Naive thymus-derived CD4-positive, alpha-beta T cell (primary cell): ENCODE measurements around the gene NR3C2. TPM values are rescaled to one million over a fixed set of nuclear protein-coding genes. Genes with fewer than 3 reads are reported as not detected.
A peak's percentile ranks its signal among the peaks of the same experiment; 100 is the strongest.
"Not testable (repeated sequence)": the region's sequence is repeated elsewhere in the genome, so short reads cannot be mapped to it uniquely, and the experiment has no call there.

Experiments
- ATAC-seq: fragments of 150-1000 bp; cut with Tn5 transposase; 2 replicates; pipeline ENCODE4 v1.10.0; 2021; ENCODE audit warnings: mild to moderate bottlenecking, moderate library complexity
- CTCF ChIA-PET: fragments of 350-600 bp; sonication (Branson Sonifier 250); formaldehyde crosslinking; loops from one replicate; lab custom pipeline; 2021; ENCODE audit warnings: antibody characterized with exemption; lab: Charles Lee
- POLR2A ChIA-PET: fragments of 350-600 bp; sonication (Branson Sonifier 250); formaldehyde crosslinking; loops from one replicate; lab custom pipeline; 2021; ENCODE audit warnings: antibody characterized with exemption, inconsistent platforms; lab: Charles Lee
- DNase-seq, 9 donors: peaks; one replicate each; pipeline versions ENCODE4 v3.0.0 to v3.0.0-alpha.2; 2020 to 2022; ENCODE audit warnings: mixed read lengths in 1 of 9
- H3K27ac ChIP-seq: one replicate; pipeline ENCODE4 v1.7.0; 2013; ENCODE audit warnings: mild to moderate bottlenecking, low read depth, low read length, moderate library complexity
- H3K27me3 ChIP-seq, 2 donors: one replicate each; pipeline ENCODE4 v1.7.0; 2013; ENCODE audit warnings: low read length in 2 of 2, mild to moderate bottlenecking in 2 of 2, moderate library complexity in 2 of 2; ENCODE audit not compliant: control insufficient read depth in 2 of 2, insufficient read depth in 2 of 2
- H3K36me3 ChIP-seq, 3 experiments: 1 replicate in 2 of 3; 2 replicates in 1 of 3; pipeline ENCODE4 v1.7.0; 2013; ENCODE audit warnings: low read length in 3 of 3, mild to moderate bottlenecking in 3 of 3, moderate library complexity in 1 of 3; ENCODE audit not compliant: insufficient read depth in 3 of 3, control insufficient read depth in 2 of 3
- H3K4me1 ChIP-seq, 2 donors: one replicate each; pipeline ENCODE4 v1.7.0; 2013; ENCODE audit warnings: low read length in 2 of 2, mild to moderate bottlenecking in 2 of 2, moderate library complexity in 1 of 2; ENCODE audit not compliant: control insufficient read depth in 2 of 2, insufficient read depth in 2 of 2
- H3K4me3 ChIP-seq: 2 replicates; pipeline ENCODE4 v1.7.0; 2013; ENCODE audit warnings: mild to moderate bottlenecking, low read length
- H3K9me3 ChIP-seq, 3 experiments: 1 replicate in 2 of 3; 2 replicates in 1 of 3; pipeline ENCODE4 v1.7.0; 2013; ENCODE audit warnings: low read length in 3 of 3; ENCODE audit not compliant: control insufficient read depth in 2 of 3
- H3K27ac Mint-ChIP-seq, 9 donors: one replicate each; pipeline ENCODE4 v1.8.0; 2020 to 2022; ENCODE audit warnings: mixed read lengths in 9 of 9, mild to moderate bottlenecking in 8 of 9, moderate library complexity in 5 of 9, inconsistent platforms in 2 of 9
- H3K27me3 Mint-ChIP-seq, 5 donors: one replicate each; pipeline ENCODE4 v1.8.0; 2021 to 2022; ENCODE audit warnings: mixed read lengths in 5 of 5, mild to moderate bottlenecking in 1 of 5
- H3K36me3 Mint-ChIP-seq, 5 donors: one replicate each; pipeline ENCODE4 v1.8.0; 2020 to 2022; ENCODE audit warnings: mixed read lengths in 5 of 5, mild to moderate bottlenecking in 3 of 5, inconsistent platforms in 1 of 5
- H3K4me1 Mint-ChIP-seq, 7 donors: one replicate each; pipeline ENCODE4 v1.8.0; 2020 to 2022; ENCODE audit warnings: mixed read lengths in 7 of 7, mild to moderate bottlenecking in 3 of 7, inconsistent platforms in 1 of 7
- H3K4me3 Mint-ChIP-seq, 10 donors: one replicate each; pipeline ENCODE4 v1.8.0; 2020 to 2022; ENCODE audit warnings: mild to moderate bottlenecking in 10 of 10, mixed read lengths in 10 of 10, moderate library complexity in 6 of 10, inconsistent platforms in 2 of 10
- H3K9me3 Mint-ChIP-seq, 11 donors: one replicate each; pipeline ENCODE4 v1.8.0; 2020 to 2022; ENCODE audit warnings: mixed read lengths in 11 of 11, mild to moderate bottlenecking in 4 of 11, inconsistent platforms in 1 of 11, moderate library complexity in 1 of 11
- intact Hi-C, 2 donors: fragments of 100-400 bp; cut with micrococcal nuclease; formaldehyde crosslinking; loops; one replicate each; pipeline ENCODE4 v1.15.1; 2023
- polyA plus RNA-seq, 2 donors: library from polyadenylated mRNA; unstranded; fragments of 300-500 nt; fragmentation: Illumina TruSeq; gene quantifications; one replicate each; pipeline ENCODE4 v1.2.3, GENCODE V29; 2021
- total RNA-seq, 6 experiments: library from RNA in 5 of 6; stranded (reverse) in 5 of 6; gene quantifications; 1 replicate in 5 of 6; 2 replicates in 1 of 6; pipeline ENCODE4 v1.2.3 and lab custom pipeline; 2021 to 2026

The NR3C2 gene
- total and polyA plus RNA-seq, 7 experiments from 2014 or later: 2.2 to 55.2 (median 38.6) TPM

DNA sequence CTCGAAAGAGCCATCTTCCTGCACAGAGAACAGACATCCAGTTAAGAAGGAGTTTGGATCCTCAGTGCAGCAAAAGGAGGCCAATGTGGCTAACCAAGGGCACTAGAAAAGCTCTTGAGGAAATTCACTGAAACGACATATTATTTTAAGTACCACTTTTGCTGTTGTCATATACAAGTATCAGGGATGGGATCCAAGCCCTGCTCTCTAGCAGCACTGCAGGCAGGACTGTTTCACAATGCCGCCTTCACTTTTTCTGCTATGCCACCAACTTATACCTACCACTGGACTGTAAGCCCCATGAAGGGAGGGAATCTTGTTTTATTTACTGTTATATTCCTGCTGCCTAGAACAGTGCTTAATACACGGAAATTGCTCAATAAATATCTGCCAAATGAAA lies 299.0 kb downstream of the NR3C2 start:
- Histone ChIP-seq H3K27me3 (no peaks in the 10 kb centered on the region), H3K36me3 (peaks cover 0 to 26% (median 0%) of the 10 kb centered on the region in 3 experiments), H3K4me1 (no peaks in the 10 kb centered on the region), H3K27ac (no peak overlapping the region), H3K9me3 (no peaks in the 10 kb centered on the region), H3K4me3 (no peak overlapping the region)
- ChIA-PET POLR2A (no interaction called here), CTCF (no interaction called here)
- intact Hi-C loops: no loop called here
- H3K4me1 Mint-ChIP-seq: peaks cover 0 to 9% (median 0%) of the 10 kb centered on the region in 7 donors
- DNase-seq: no peak
- H3K9me3 Mint-ChIP-seq: no peaks in the 10 kb centered on the region
- no peaks in the 10 kb centered on the region for H3K27me3 Mint-ChIP-seq
- H3K36me3 Mint-ChIP-seq: peaks cover 0 to 78% (median 63%) of the 10 kb centered on the region in 5 donors
- no peak for ATAC-seq
- H3K27ac Mint-ChIP-seq: peak overlapping the region in 1 of 9 donors; percentile 37
- H3K4me3 Mint-ChIP-seq: peak overlapping the region in 1 of 10 donors; percentile 10

DNA sequence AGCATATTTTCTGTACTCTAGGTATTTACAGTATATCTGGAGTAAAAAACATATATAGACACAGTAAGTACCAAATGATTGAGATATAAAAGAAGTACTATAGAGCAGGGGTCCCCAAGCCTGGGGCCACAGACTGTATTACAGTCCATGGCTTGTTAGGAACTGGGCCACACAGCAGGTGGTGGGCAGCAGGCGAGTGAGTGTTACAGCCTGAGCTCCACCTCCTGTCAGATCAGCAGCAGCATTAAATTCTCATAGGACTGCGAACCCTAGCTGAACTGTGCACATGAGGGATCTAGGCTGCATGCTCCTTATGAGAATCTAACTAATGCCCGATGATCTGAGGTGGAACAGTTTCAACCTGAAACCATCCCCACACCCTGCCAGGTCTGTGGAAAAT lies 300.7 kb downstream of the NR3C2 start:
- CTCF ChIA-PET: no interaction called here
- no peak for ATAC-seq
- no peak overlapping the region for H3K4me3 ChIP-seq
- H3K9me3 ChIP-seq: no peaks in the 10 kb centered on the region
- Mint-ChIP-seq H3K27me3 (no peaks in the 10 kb centered on the region), H3K36me3 (peaks cover 0 to 76% (median 64%) of the 10 kb centered on the region in 5 donors), H3K9me3 (peaks cover 0 to 1% (median 0%) of the 10 kb centered on the region in 11 donors), H3K4me3 (no peak overlapping the region), H3K4me1 (peaks cover 0 to 9% (median 0%) of the 10 kb centered on the region in 7 donors), H3K27ac (peak overlapping the region in 2 of 9 donors; percentile 50 to 59)
- no peaks in the 10 kb centered on the region for H3K27me3 ChIP-seq
- intact Hi-C loops: no loop called here
- no peak overlapping the region for H3K27ac ChIP-seq
- no peaks in the 10 kb centered on the region for H3K4me1 ChIP-seq
- POLR2A ChIA-PET: interaction anchor here (0.7 kb wide), 1 partner anchor 45 kb away, joined by 3 read pairs; no protein-coding TSS in a partner anchor
- peaks cover 0 to 26% (median 0%) of the 10 kb centered on the region in 3 experiments for H3K36me3 ChIP-seq
- no peak for DNase-seq

DNA sequence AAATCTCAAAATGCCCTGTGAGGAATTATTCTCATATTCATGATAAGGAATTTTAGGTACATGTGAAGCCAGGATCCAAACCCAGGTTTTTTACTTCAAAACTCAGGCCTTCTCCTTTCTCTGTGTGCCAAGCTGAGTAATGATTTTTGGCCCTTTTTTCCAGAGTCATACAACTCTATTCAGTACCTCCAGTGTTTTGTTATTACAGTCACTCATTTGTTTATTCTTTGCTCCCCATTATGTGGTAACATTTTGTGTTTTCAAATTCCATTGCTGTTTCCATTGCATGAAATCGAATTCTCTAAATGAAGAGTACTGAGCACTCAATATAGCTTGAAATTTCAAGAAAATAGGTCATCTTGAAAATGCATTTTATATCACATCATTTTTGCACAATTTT lies 315.4 kb downstream of the NR3C2 start:
- H3K27ac ChIP-seq: no peak overlapping the region
- ChIA-PET POLR2A (no interaction called here), CTCF (no interaction called here)
- H3K9me3 Mint-ChIP-seq: peaks cover 6 to 49% (median 23%) of the 10 kb centered on the region in 11 donors
- no peaks in the 10 kb centered on the region for H3K27me3 ChIP-seq
- H3K27me3 Mint-ChIP-seq: no peaks in the 10 kb centered on the region
- no peak for DNase-seq
- H3K4me1 ChIP-seq: no peaks in the 10 kb centered on the region
- H3K36me3 ChIP-seq: no peaks in the 10 kb centered on the region
- H3K4me3 ChIP-seq: no peak overlapping the region
- H3K4me3 Mint-ChIP-seq: no peak overlapping the region
- peaks cover 0 to 82% (median 76%) of the 10 kb centered on the region in 5 donors for H3K36me3 Mint-ChIP-seq
- intact Hi-C loops: no loop called here
- H3K9me3 ChIP-seq: peaks cover 0 to 9% (median 0%) of the 10 kb centered on the region in 3 experiments
- H3K27ac Mint-ChIP-seq: no peak overlapping the region
- no peak for ATAC-seq
- peaks cover 0 to 16% (median 6%) of the 10 kb centered on the region in 7 donors for H3K4me1 Mint-ChIP-seq

DNA sequence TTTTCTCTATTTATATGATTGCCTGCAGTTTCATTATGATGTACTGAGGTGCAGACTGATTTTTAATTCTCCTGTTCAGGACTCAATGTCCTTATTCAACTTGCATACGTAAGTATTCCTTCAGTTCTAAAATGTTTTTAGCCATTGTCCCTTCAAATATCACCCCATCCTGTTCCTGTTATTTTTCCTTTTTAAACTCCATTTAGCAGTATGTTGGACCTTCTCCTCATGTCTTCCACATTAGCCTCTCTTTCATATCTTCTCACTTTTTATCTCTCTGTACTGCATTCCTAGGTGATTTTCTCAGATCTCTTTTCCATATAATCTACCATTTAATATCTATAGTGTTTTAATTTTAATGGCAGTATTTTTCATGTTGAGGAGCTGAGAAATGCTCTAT lies 317.7 kb downstream of the NR3C2 start:
- H3K36me3 Mint-ChIP-seq: peaks cover 0 to 86% (median 83%) of the 10 kb centered on the region in 5 donors

DNA sequence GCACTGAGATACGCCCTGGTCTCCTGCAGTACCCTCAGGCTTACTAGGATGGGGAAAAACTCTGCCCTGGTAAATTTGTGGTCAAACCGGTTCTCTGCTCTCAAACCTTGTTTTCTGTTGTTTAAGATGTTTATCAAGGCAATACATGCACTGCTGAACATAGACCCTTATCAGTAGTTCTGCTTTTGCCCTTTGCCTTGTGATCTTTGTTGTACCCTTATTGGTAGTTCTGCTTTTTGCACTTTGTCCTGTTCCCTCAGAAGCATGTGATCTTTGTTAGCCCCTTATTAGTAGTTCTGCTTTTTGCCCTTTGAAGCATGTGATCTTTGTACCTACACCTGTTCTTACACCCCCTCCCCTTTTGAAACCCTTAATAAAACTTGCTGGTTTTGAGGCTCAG lies 319.1 kb downstream of the NR3C2 start:
- POLR2A ChIA-PET, H3K4me3 ChIP-seq, CTCF ChIA-PET, H3K27me3 Mint-ChIP-seq, H3K27me3 ChIP-seq, H3K27ac Mint-ChIP-seq, H3K4me1 ChIP-seq, H3K9me3 ChIP-seq, DNase-seq, H3K4me3 Mint-ChIP-seq, ATAC-seq, intact Hi-C loops, H3K27ac ChIP-seq: not testable (repeated sequence)
- H3K9me3 Mint-ChIP-seq: peaks cover 6 to 46% (median 22%) of the 10 kb centered on the region in 11 donors
- peaks cover 0 to 36% (median 18%) of the 10 kb centered on the region in 7 donors for H3K4me1 Mint-ChIP-seq
- H3K36me3 Mint-ChIP-seq: peaks cover 0 to 86% (median 84%) of the 10 kb centered on the region in 5 donors
- H3K36me3 ChIP-seq: peaks cover 0 to 21% (median 0%) of the 10 kb centered on the region in 3 experiments

More for the DNA sequence above, 317.7 kb downstream of the NR3C2 start:
- intact Hi-C loops: no loop called here
- H3K27ac ChIP-seq: no peak overlapping the region
- H3K4me3 Mint-ChIP-seq: no peak overlapping the region
- H3K27ac Mint-ChIP-seq: no peak overlapping the region
- ChIA-PET POLR2A (no interaction called here), CTCF (no interaction called here)
- H3K27me3 Mint-ChIP-seq: no peaks in the 10 kb centered on the region
- no peaks in the 10 kb centered on the region for H3K4me1 ChIP-seq
- H3K27me3 ChIP-seq: no peaks in the 10 kb centered on the region
- ATAC-seq: no peak
- H3K4me1 Mint-ChIP-seq: peaks cover 0 to 23% (median 6%) of the 10 kb centered on the region in 7 donors
- H3K9me3 ChIP-seq: peaks cover 0 to 9% (median 0%) of the 10 kb centered on the region in 3 experiments
- H3K36me3 ChIP-seq: peaks cover 0 to 14% (median 0%) of the 10 kb centered on the region in 3 experiments
- no peak overlapping the region for H3K4me3 ChIP-seq
- peaks cover 6 to 49% (median 23%) of the 10 kb centered on the region in 11 donors for H3K9me3 Mint-ChIP-seq
- DNase-seq: no peak

DNA sequence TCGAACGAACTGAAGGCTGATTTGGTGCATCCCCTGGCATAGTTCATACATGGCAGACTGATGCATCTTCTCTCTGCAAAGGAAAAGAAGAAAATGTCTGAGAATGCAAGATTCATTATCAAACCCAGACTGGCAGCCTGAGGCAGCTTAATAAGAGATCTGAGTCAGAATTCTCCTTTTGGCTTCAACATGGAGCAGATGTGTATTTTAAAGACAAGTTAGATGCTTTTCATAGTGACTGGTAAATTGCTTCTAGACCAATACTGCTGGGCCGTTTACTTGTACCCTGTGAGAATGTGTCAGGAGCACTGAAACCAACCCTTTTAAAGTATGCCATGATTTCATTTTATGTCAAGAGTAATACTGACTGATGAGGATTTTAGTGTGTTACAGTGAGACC lies 322.0 kb downstream of the NR3C2 start:
- peaks cover 0 to 22% (median 0%) of the 10 kb centered on the region in 3 experiments for H3K36me3 ChIP-seq
- CTCF ChIA-PET: no interaction called here

DNA sequence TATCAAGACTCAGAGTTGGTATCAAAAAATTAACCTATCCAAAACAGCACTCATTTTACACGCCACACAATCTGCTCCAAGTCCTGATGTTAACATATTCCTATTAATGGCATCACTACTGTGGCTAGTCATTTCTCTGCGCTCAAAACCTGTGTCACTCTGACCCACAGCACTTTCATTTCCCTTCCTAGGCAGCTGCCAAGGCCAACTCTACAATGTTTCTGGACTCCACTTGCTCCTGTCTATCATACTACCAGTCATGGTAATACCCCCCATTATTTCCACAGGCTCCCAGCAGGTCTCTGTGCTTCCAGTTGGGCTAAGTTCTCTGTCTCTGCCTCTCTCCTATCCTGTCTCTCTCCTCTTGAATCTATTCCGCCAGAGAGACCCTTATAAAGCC lies 323.6 kb downstream of the NR3C2 start:
- Mint-ChIP-seq H3K27me3 (no peaks in the 10 kb centered on the region), H3K4me3 (peak overlapping the region in 2 of 10 donors; percentile 21 to 41), H3K4me1 (peaks cover 0 to 62% (median 50%) of the 10 kb centered on the region in 7 donors), H3K9me3 (peaks cover 5 to 18% (median 7%) of the 10 kb centered on the region in 11 donors), H3K27ac (peak overlapping the region in 6 of 9 donors; percentile 14 to 72 (median 54)), H3K36me3 (peaks cover 0 to 74% (median 67%) of the 10 kb centered on the region in 5 donors)
- ChIA-PET CTCF (no interaction called here), POLR2A (no interaction called here)
- intact Hi-C loops: no loop called here
- ATAC-seq: no peak
- Histone ChIP-seq H3K4me3 (no peak overlapping the region), H3K9me3 (peaks cover 0 to 6% (median 0%) of the 10 kb centered on the region in 3 experiments), H3K4me1 (peaks cover 0 to 7% of the 10 kb centered on the region in 2 donors), H3K27me3 (no peaks in the 10 kb centered on the region), H3K36me3 (peaks cover 0 to 22% (median 0%) of the 10 kb centered on the region in 3 experiments), H3K27ac (no peak overlapping the region)
- no peak for DNase-seq

More for the DNA sequence above, 322.0 kb downstream of the NR3C2 start:
- Histone ChIP-seq H3K27ac (no peak overlapping the region), H3K9me3 (peaks cover 0 to 9% (median 0%) of the 10 kb centered on the region in 3 experiments), H3K4me3 (no peak overlapping the region), H3K27me3 (no peaks in the 10 kb centered on the region), H3K4me1 (peaks cover 0 to 7% of the 10 kb centered on the region in 2 donors)
- POLR2A ChIA-PET: no interaction called here
- peaks cover 6 to 28% (median 18%) of the 10 kb centered on the region in 11 donors for H3K9me3 Mint-ChIP-seq
- H3K27me3 Mint-ChIP-seq: no peaks in the 10 kb centered on the region
- peaks cover 0 to 49% (median 38%) of the 10 kb centered on the region in 7 donors for H3K4me1 Mint-ChIP-seq
- no peak for DNase-seq
- H3K36me3 Mint-ChIP-seq: peaks cover 0 to 76% (median 69%) of the 10 kb centered on the region in 5 donors
- no peak for ATAC-seq
- H3K27ac Mint-ChIP-seq: peak overlapping the region in 1 of 9 donors; percentile 8
- intact Hi-C loops: no loop called here
- no peak overlapping the region for H3K4me3 Mint-ChIP-seq
